Measurements from ENCODE around the gene ALDH3A2.

ALDH3A2 gene
- long read RNA-seq, donor 1, transcript ALDH3A2-201 (10 exons, 3,928 nt) = minor isoform, 13 of 73 reads
- long read RNA-seq, donor 1, transcript ALDH3A2-210 (1 exons, 3,512 nt) = major isoform, 31 of 73 reads
- long read RNA-seq, donor 1, partial matches to known transcripts = 25 of 73 reads
- long read RNA-seq, donor 1, other reads (novel, unspliced or antisense) = 0 of 73 reads
- long read RNA-seq, donor 2, transcript ALDH3A2-201 (10 exons, 3,928 nt) = major isoform, 17 of 45 reads
- long read RNA-seq, donor 2, transcript ALDH3A2-210 (1 exons, 3,512 nt) = major isoform, 17 of 45 reads
- long read RNA-seq, donor 2, partial matches to known transcripts = 10 of 45 reads
- long read RNA-seq, donor 2, other reads (novel, unspliced or antisense) = 0 of 45 reads
- long read RNA-seq, donor 3, transcript ALDH3A2-201 (10 exons, 3,928 nt) = minor isoform, 10 of 53 reads
- long read RNA-seq, donor 3, transcript ALDH3A2-210 (1 exons, 3,512 nt) = major isoform, 24 of 53 reads
- long read RNA-seq, donor 3, partial matches to known transcripts = 14 of 53 reads
- long read RNA-seq, donor 3, other reads (novel, unspliced or antisense) = 0 of 53 reads
- long read RNA-seq, donor 4, transcript ALDH3A2-201 (10 exons, 3,928 nt) = minor isoform, 22 of 101 reads
- long read RNA-seq, donor 4, transcript ALDH3A2-210 (1 exons, 3,512 nt) = major isoform, 44 of 101 reads
- long read RNA-seq, donor 4, partial matches to known transcripts = 32 of 101 reads
- long read RNA-seq, donor 4, other reads (novel, unspliced or antisense) = 0 of 101 reads
- long read RNA-seq, donor 5, transcript ALDH3A2-210 (1 exons, 3,512 nt) = major isoform, 28 of 71 reads
- long read RNA-seq, donor 5, transcript ALDH3A2-201 (10 exons, 3,928 nt) = minor isoform, 19 of 71 reads
- long read RNA-seq, donor 5, partial matches to known transcripts = 20 of 71 reads
- long read RNA-seq, donor 5, other reads (novel, unspliced or antisense) = 0 of 71 reads
- long read RNA-seq, donor 6, transcript ALDH3A2-210 (1 exons, 3,512 nt) = major isoform, 48 of 81 reads
- long read RNA-seq, donor 6, transcript ALDH3A2-201 (10 exons, 3,928 nt) = minor isoform, 15 of 81 reads
- long read RNA-seq, donor 6, partial matches to known transcripts = 17 of 81 reads
- long read RNA-seq, donor 6, other reads (novel, unspliced or antisense) = 0 of 81 reads
- long read RNA-seq, donor 7 = 0 reads
- long read RNA-seq, donor 8, transcript ALDH3A2-210 (1 exons, 3,512 nt) = major isoform, 24 of 64 reads
- long read RNA-seq, donor 8, transcript ALDH3A2-201 (10 exons, 3,928 nt) = minor isoform, 15 of 64 reads
- long read RNA-seq, donor 8, partial matches to known transcripts = 16 of 64 reads
- long read RNA-seq, donor 8, other reads (novel, unspliced or antisense) = 0 of 64 reads

- DNase-seq = peak; percentile 98
Measured at GRCh38 chr17:19648475-19649273, at the start of gene ALDH3A2. Gene ALDH3A2 (plus strand): TSS chr17:19648751. CDS start chr17:19648972, 221 bp downstream.

GRCh38 chr17:19610311-19610710, 38.2 kb upstream of the ALDH3A2 start:
- no peak for DNase-seq

- no peak for DNase-seq
Measured at GRCh38 chr17:19610879-19611278, 37.7 kb upstream of the ALDH3A2 start.

DNA sequence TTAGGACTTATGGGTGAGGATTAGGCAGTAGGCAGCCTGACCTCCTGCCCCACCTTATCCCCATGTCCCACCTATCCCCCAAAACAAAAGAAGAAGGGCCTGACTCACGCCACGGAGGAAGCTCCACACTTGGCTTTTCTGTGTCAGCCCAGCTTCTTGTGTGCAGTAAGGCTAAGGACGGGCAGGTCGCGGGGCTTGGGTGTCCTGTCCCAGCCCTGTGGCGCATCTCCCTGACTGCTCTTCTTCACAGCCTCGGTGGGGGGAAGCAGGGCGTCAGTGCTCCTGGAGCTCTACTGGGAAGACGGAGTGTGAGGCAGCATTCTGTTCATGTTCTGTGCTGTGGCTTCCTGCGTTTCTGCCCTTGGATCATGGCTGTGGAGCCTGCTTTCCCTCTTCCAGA, 34.6 kb upstream of the ALDH3A2 start:
- no peak for DNase-seq

GRCh38 chr17:19614900-19615299, 33.7 kb upstream of the ALDH3A2 start:
- no peak for DNase-seq

DNA sequence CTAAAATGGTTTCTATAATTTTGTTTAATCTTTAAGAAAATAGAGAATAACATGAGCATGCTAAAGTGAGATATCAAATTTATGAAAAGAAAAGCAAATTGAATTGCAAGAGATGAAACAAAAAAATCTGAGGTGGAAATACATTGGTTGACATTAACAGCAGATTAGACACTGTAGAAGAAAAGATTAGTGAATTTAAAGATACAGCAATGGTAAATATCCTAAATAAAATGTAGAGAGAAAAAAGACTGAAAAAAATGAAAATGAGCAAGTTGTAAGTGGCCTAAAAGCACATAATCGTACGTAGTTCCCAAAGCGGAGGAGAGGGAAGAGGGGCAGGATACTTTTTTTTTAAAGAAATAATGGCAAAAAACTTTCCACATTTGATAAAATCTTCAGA, 30.5 kb upstream of the ALDH3A2 start:
- DNase-seq = no peak

- DNase-seq = no peak
Measured at GRCh38 chr17:19619705-19620325, 28.7 kb upstream of the ALDH3A2 start.

DNA sequence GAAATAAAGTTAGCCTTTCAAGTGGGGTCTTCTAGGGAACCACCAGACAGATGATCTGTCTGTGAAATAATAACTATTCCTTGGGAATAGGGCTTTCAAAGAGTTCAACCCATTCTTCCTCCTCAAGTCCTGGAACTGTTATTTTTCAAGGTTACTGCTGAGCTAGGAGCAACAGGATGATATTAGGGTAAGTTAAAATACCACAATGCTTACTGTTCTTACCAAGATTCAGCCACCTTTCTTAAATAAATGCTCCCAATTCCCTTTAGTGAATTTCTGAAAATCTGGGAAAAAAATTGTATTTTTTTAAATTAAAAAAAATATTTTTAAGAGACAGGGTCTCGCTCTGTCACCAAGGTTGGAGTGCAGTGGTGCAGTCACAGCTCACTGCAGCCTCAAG, 26.9 kb upstream of the ALDH3A2 start:
- DNase-seq = no peak

DNA sequence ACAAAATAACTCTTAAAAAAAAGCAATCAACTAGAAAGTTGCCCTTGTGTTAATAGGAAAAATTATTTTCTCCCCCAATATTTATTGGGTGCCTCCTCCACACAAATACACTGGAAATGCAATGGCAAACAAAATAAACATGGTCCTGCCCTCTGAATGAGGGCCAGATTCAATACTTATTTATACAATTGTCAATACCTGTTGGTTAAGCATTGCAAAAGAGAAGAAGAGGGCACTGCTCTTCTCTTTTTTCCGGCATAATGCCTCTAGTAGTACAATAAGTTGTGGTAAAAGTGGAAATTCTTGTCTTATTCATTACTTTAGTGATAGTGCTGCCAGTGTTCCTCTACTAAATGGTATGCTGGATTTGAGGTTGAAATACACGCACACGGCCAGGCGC, 22.5 kb upstream of the ALDH3A2 start:
- no peak for DNase-seq

GRCh38 chr17:19629449-19629848, 19.1 kb upstream of the ALDH3A2 start:
- DNase-seq = no peak

GRCh38 chr17:19630035-19630434, 18.5 kb upstream of the ALDH3A2 start:
- DNase-seq = no peak

DNA sequence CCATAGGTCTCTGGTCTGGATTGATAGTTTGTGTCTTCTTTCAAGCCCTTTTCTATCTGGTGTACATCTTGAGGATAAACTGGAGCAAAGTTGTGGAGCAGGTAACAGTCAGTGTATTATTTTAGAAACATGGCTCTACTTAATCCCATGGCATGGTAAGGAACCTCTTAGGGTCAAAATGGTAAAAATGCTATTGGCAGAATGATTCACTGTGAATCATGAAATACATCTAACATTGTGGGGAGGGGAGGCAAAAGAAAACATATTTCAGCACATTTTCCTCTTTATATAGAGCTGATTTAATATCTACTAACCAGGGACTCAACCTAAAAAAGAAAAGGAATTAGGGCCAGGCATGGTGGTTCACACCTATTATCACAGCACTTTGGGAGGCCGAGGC, 17.9 kb upstream of the ALDH3A2 start:
- DNase-seq = no peak

GRCh38 chr17:19631905-19632304, 16.6 kb upstream of the ALDH3A2 start:
- DNase-seq = no peak

GRCh38 chr17:19641687-19642372, 6.7 kb upstream of the ALDH3A2 start:
- DNase-seq = no peak

- DNase-seq = no peak
Measured at GRCh38 chr17:19642373-19642893, 6.1 kb upstream of the ALDH3A2 start.

- no peak for DNase-seq
Measured at GRCh38 chr17:19644493-19645210, 3.9 kb upstream of the ALDH3A2 start.

DNA sequence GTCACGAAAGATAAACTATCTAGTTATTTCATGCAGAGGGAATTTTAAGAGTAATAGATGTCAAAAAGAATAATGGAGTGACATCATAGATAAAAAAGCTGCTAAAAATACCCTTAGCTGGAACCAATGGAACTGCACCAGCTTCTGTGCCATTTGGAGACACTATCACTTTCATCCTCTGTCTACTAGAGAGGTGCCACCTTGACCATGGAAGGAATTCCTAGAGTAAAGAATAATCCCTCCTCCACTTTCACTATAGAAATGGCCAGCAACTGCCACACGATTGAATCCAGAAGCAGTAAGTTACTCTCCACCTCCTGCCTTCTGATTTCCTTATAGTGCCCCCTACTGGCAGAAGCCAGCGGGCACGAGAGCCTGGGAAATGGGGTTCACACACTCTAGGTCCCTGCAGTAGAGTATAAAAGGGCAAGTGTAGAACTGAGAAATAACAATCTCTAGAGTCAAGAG, 2.8 kb upstream of the ALDH3A2 start:
- no peak for DNase-seq

- DNase-seq = no peak
Measured at GRCh38 chr17:19646788-19647696, 1.5 kb upstream of the ALDH3A2 start.
